Pancreas (tissue), 10 donors: ENCODE measurements around the gene PARD3. TPM values are rescaled to one million over a fixed set of nuclear protein-coding genes. Genes with fewer than 3 reads are reported as not detected.

Experiments used
- ATAC-seq, 4 donors: fragments of 200-7000 bp; cut with Tn5 transposase; one replicate each; pipeline versions ENCODE4 v1.8.0 to v1.9.1; 2020; ENCODE audit warnings: mild to moderate bottlenecking in 4 of 4, moderate library complexity in 4 of 4
- DNase-seq, 6 donors: peaks; one replicate each; pipeline ENCODE4 v3.0.0-alpha.2; 2020
- FAIRE-seq: peaks from 2 replicates; lab custom pipeline; 2012; peaks lifted over from hg19 to GRCh38; lab: Jason Lieb, UNC
- H3K27ac ChIP-seq, 4 donors: fragments of 200-600 bp; sonication (generic); 1 replicate in 3 of 4; 2 replicates in 1 of 4; pipeline versions ENCODE4 v1.5.0 to v1.8.0; 2020
- H3K27me3 ChIP-seq, 4 donors: fragments of 200-600 bp; one replicate each; pipeline ENCODE4 v1.8.0; 2021
- H3K36me3 ChIP-seq, 3 donors: fragments of 200-600 bp; sonication (generic) in 1 of 3; one replicate each; pipeline versions ENCODE4 v1.5.0 to v1.8.0; 2020 to 2021
- H3K4me1 ChIP-seq, 3 donors: fragments of 200-600 bp; one replicate each; pipeline ENCODE4 v1.8.0; 2021
- H3K4me3 ChIP-seq, 4 donors: fragments of 200-600 bp; sonication (generic) in 2 of 4; one replicate each; pipeline versions ENCODE4 v1.5.0 to v1.8.0; 2020 to 2021
- H3K9me3 ChIP-seq, 4 donors: fragments of 200-600 bp; one replicate each; pipeline ENCODE4 v1.8.0; 2021
- CTCF ChIP-seq, 4 donors: fragments of 200-600 bp; sonication (generic) in 3 of 4; IDR thresholded peaks; one replicate each; pipeline versions ENCODE4 v1.5.0 to v1.8.0; 2021; ENCODE audit warnings: antibody characterized with exemption in 4 of 4
- WGBS, 2 donors: extraction: QIAGEN DNeasy Blood & Tissue Kit; methylation state at CpG; one replicate each; pipeline ENCODE4 v1.1.7; 2013; 5-methylcytosine and 5-hydroxymethylcytosine counted together
- intact Hi-C, 3 donors: fragments of 100-400 bp; cut with DNase I; formaldehyde crosslinking; loops; one replicate each; pipeline versions ENCODE4 v1.11.1 to v1.14.2; 2022
- polyA plus RNA-seq, 2 donors: library from polyadenylated mRNA; stranded (reverse); fragments of 200-250 nt; gene quantifications; one replicate each; pipeline ENCODE4 v1.2.3, GENCODE V29; 2013
- total RNA-seq, 6 donors: library from RNA; stranded (reverse); fragmentation: NEBNext Ultra II Directional in 4 of 6; extraction: Animal tissue kit (Norgen Biotek cat#: 25700) in 4 of 6; gene quantifications; one replicate each; pipeline versions ENCODE4 v1.2.1 to v1.2.4, GENCODE V29; 2021 to 2023
- donor health status: healthy with polysubstance abuse.
- donor health status: DM: no; HTN: no; CAD: no; lungs with moderate emphysema.
- donor health status: DM: no; HTN: no; CAD: no.
- donor health status: control.
- donor health status: control.
- donor health status: Bipolar disorder and iron deficiency.
- donor health status: DM: yes; HTN: yes; CAD: no.
- donor health status: DM: no; HTN: no; CAD: no.
- donor health status: DM: no; HTN: no; CAD: no.
- donor health status: DM: yes; HTN: yes; CAD: no.

Gene PARD3
- total and polyA plus RNA-seq, 8 donors, result 12.8 to 32.3 (median 23.4) TPM

- FAIRE-seq (no peak), DNase-seq (no peak), ATAC-seq (no peak)
- Histone ChIP-seq H3K27ac (no peak overlapping the region), H3K9me3 (no peaks in the 10 kb centered on the region), H3K36me3 (no peaks in the 10 kb centered on the region), H3K4me1 (peaks cover 6 to 12% (median 8%) of the 10 kb centered on the region in 3 donors), H3K4me3 (no peak overlapping the region), H3K27me3 (no peaks in the 10 kb centered on the region)
- TF ChIP-seq CTCF (IDR thresholded peaks at IDR 0.05), result no peak
- intact Hi-C loops, result no loop called here
- WGBS, 2 donors, result 93 to 94% methylated on average over 6 of the region's 6 CpGs
Observed at GRCh38 chr10:34587680-34588019, 227.4 kb downstream of the PARD3 start.

GRCh38 chr10:34587002-34587679 is 228.0 kb downstream of the PARD3 start:
- 95 to 98% methylated on average over 4 of the region's 4 CpGs for WGBS, 2 donors
- H3K36me3 ChIP-seq, result no peaks in the 10 kb centered on the region
- FAIRE-seq (no peak), DNase-seq (no peak), ATAC-seq (no peak)
- H3K27me3 ChIP-seq, result no peaks in the 10 kb centered on the region
- no peaks in the 10 kb centered on the region for H3K9me3 ChIP-seq
- no peak overlapping the region for H3K4me3 ChIP-seq
- peaks cover 6 to 12% (median 8%) of the 10 kb centered on the region in 3 donors for H3K4me1 ChIP-seq
- no peak for TF ChIP-seq CTCF (IDR thresholded peaks at IDR 0.05)
- no peak overlapping the region for H3K27ac ChIP-seq
- intact Hi-C loops, result no loop called here

GRCh38 chr10:34585422-34586112 is 229.5 kb downstream of the PARD3 start:
- Histone ChIP-seq H3K4me1 (peaks cover 6 to 14% (median 12%) of the 10 kb centered on the region in 3 donors), H3K9me3 (no peaks in the 10 kb centered on the region), H3K27ac (no peak overlapping the region), H3K36me3 (no peaks in the 10 kb centered on the region), H3K4me3 (no peak overlapping the region), H3K27me3 (no peaks in the 10 kb centered on the region)
- TF ChIP-seq CTCF (IDR thresholded peaks at IDR 0.05), result no peak
- no peak for DNase-seq
- intact Hi-C loops, result no loop called here
- WGBS, 2 donors, result 92 to 93% methylated on average over 2 of the region's 2 CpGs
- ATAC-seq, result no peak
- FAIRE-seq, result no peak

- Histone ChIP-seq H3K9me3 (no peaks in the 10 kb centered on the region), H3K4me3 (no peak overlapping the region), H3K27me3 (no peaks in the 10 kb centered on the region), H3K27ac (no peak overlapping the region), H3K36me3 (no peaks in the 10 kb centered on the region), H3K4me1 (peaks cover 6 to 21% (median 19%) of the 10 kb centered on the region in 3 donors)
- peak in 3 of 4 donors; percentile 14 to 38 (median 23) for ATAC-seq
- intact Hi-C loops, result no loop called here
- FAIRE-seq, result no peak
- no peak for TF ChIP-seq CTCF (IDR thresholded peaks at IDR 0.05)
- DNase-seq, result no peak
Observed at GRCh38 chr10:34584164-34584563, 230.9 kb downstream of the PARD3 start.
